BE2C (cell line): Measurements from ENCODE around the gene WDR6. TPM values are rescaled to one million over a fixed set of nuclear protein-coding genes. Genes with fewer than 3 reads are reported as not detected.

Experiments
- DNase-seq: peaks from one replicate; pipeline ENCODE4 v3.0.0-alpha.2; 2020
- H3K27me3 ChIP-seq: fragments of 250-450 bp; sonication (Bioruptor Pico); 2 replicates; pipeline ENCODE4 v1.5.1; 2020; ENCODE audit warnings: mild to moderate bottlenecking
- H3K36me3 ChIP-seq: fragments of 250-450 bp; sonication (Bioruptor Pico); 2 replicates; pipeline ENCODE4 v1.5.1; 2020; ENCODE audit warnings: mild to moderate bottlenecking
- H3K4me1 ChIP-seq: fragments of 250-450 bp; sonication (Bioruptor Pico); 2 replicates; pipeline ENCODE4 v1.5.1; 2020
- H3K4me3 ChIP-seq: 2 replicates; pipeline ENCODE4 v1.5.1; 2011; ENCODE audit warnings: low read depth, low read length
- H3K9me3 ChIP-seq: fragments of 250-450 bp; sonication (Bioruptor Pico); 2 replicates; pipeline ENCODE4 v1.5.1; 2020
- CTCF ChIP-seq: IDR thresholded peaks from 2 replicates; pipeline ENCODE4 v1.5.1; 2012; ENCODE audit warnings: mild to moderate bottlenecking, low read depth, low read length
- polyA plus RNA-seq: library from polyadenylated mRNA; unstranded; fragments of >200 nt; gene quantifications from one replicate; pipeline ENCODE4 v1.2.1, GENCODE V29; 2012; ENCODE audit warnings: low read depth, missing spikeins; ENCODE audit not compliant: insufficient read length, insufficient read depth

The WDR6 gene
- polyA plus RNA-seq, result 203 TPM

GRCh38 chr3:49007068-49007770 lies at the start of gene WDR6:
Gene WDR6 (plus strand): TSS chr3:49007391. CDS start chr3:49007432, 41 bp downstream.
- Histone ChIP-seq H3K9me3 (no peaks in the 10 kb centered on the region), H3K27me3 (no peaks in the 10 kb centered on the region), H3K36me3 (peaks cover 10% of the 10 kb centered on the region), H3K4me3 (peak within 1 kb of the TSS; percentile 71), H3K4me1 (peaks cover 4% of the 10 kb centered on the region; the same call in 1 of the 2 replicates)
- peak; percentile 32 for TF ChIP-seq CTCF
- DNase-seq, result peak; percentile 94

GRCh38 chr3:48960841-48961413 lies 46.3 kb upstream of the WDR6 start:
- no peak for DNase-seq
- Histone ChIP-seq H3K4me1 (no peaks in the 10 kb centered on the region), H3K4me3 (no peak overlapping the region), H3K36me3 (peaks cover 4% of the 10 kb centered on the region), H3K27me3 (no peaks in the 10 kb centered on the region), H3K9me3 (no peaks in the 10 kb centered on the region)
- TF ChIP-seq CTCF, result no peak

- TF ChIP-seq CTCF, result no peak
- peaks cover 5% of the 10 kb centered on the region for H3K36me3 ChIP-seq
- no peak overlapping the region for H3K4me3 ChIP-seq
- no peaks in the 10 kb centered on the region for H3K4me1 ChIP-seq
- no peak for DNase-seq
- H3K27me3 ChIP-seq, result no peaks in the 10 kb centered on the region
- no peaks in the 10 kb centered on the region for H3K9me3 ChIP-seq
Observed at GRCh38 chr3:48962340-48962739, 44.9 kb upstream of the WDR6 start.

- DNase-seq, result no peak
- no peaks in the 10 kb centered on the region for H3K4me1 ChIP-seq
- peaks cover 6% of the 10 kb centered on the region for H3K36me3 ChIP-seq
- no peaks in the 10 kb centered on the region for H3K9me3 ChIP-seq
- no peak overlapping the region for H3K4me3 ChIP-seq
- TF ChIP-seq CTCF, result no peak
- H3K27me3 ChIP-seq, result no peaks in the 10 kb centered on the region
Observed at GRCh38 chr3:48962939-48963338, 44.3 kb upstream of the WDR6 start.

GRCh38 chr3:48963591-48963990 lies 43.6 kb upstream of the WDR6 start:
- H3K4me1 ChIP-seq, result no peaks in the 10 kb centered on the region
- H3K27me3 ChIP-seq, result no peaks in the 10 kb centered on the region
- no peaks in the 10 kb centered on the region for H3K9me3 ChIP-seq
- DNase-seq, result no peak
- peaks cover 4% of the 10 kb centered on the region for H3K36me3 ChIP-seq
- TF ChIP-seq CTCF, result no peak
- no peak overlapping the region for H3K4me3 ChIP-seq

- Histone ChIP-seq H3K4me3 (no peak overlapping the region), H3K4me1 (no peaks in the 10 kb centered on the region), H3K36me3 (peaks cover 15% of the 10 kb centered on the region), H3K27me3 (no peaks in the 10 kb centered on the region), H3K9me3 (no peaks in the 10 kb centered on the region)
- TF ChIP-seq CTCF, result no peak
- no peak for DNase-seq
Observed at GRCh38 chr3:48966367-48966766, 40.8 kb upstream of the WDR6 start.
